SKM-1 treated with dmso at 0.1 percent for 144 hours (cell line): ENCODE data around the gene SIRT7.

Experiments used
- DNase-seq: peaks from one replicate; lab custom pipeline; 2025; ENCODE audit not compliant: unreplicated experiment; lab: John Stamatoyannopoulos, UW

The SIRT7 gene

GRCh38 chr17:81917565-81918332 is at the start of gene SIRT7:
SIRT7 (minus strand) TSS chr17:81918176; CDS start chr17:81918131, 45 bp downstream.
- DNase-seq, result peak; percentile 75

GRCh38 chr17:81967244-81967532 is 49.2 kb upstream of the SIRT7 start:
- no peak for DNase-seq

GRCh38 chr17:81966343-81967243 is 48.6 kb upstream of the SIRT7 start:
- DNase-seq, result no peak

GRCh38 chr17:81964081-81964849 is 46.3 kb upstream of the SIRT7 start:
- no peak for DNase-seq

- DNase-seq, result no peak
Measured at GRCh38 chr17:81962499-81963441, 44.8 kb upstream of the SIRT7 start.

- no peak for DNase-seq
Measured at GRCh38 chr17:81961521-81962498, 43.8 kb upstream of the SIRT7 start.

- peak; percentile 25 for DNase-seq
Measured at GRCh38 chr17:81961087-81961511, 43.1 kb upstream of the SIRT7 start, which contains the start of gene NOTUM. NOTUM (minus strand) TSS chr17:81961187; CDS start chr17:81960909, 278 bp downstream.

- no peak for DNase-seq
Measured at GRCh38 chr17:81960130-81960958, 42.4 kb upstream of the SIRT7 start.

- DNase-seq, result peak; percentile 34
Measured at GRCh38 chr17:81959362-81960129, 41.6 kb upstream of the SIRT7 start.

GRCh38 chr17:81958633-81959342 is 40.8 kb upstream of the SIRT7 start:
- no peak for DNase-seq

GRCh38 chr17:81957691-81958432 is 39.9 kb upstream of the SIRT7 start:
- DNase-seq, result no peak

- no peak for DNase-seq
Measured at GRCh38 chr17:81956607-81957589, 38.9 kb upstream of the SIRT7 start.

GRCh38 chr17:81955756-81956544 is 38.0 kb upstream of the SIRT7 start:
- DNase-seq, result no peak

- no peak for DNase-seq
Measured at GRCh38 chr17:81955058-81955681, 37.2 kb upstream of the SIRT7 start.
